Activated naive CD4-positive, alpha-beta T cell treated with anti-CD3 and anti-CD28 coated beads, Interleukin-2, amount 10 ng/mL, durations not matched to agents 5 hours and 36 hours (primary cell): ENCODE data around the gene GABRR1. TPM values are rescaled to one million over a fixed set of nuclear protein-coding genes. Genes with fewer than 3 reads are reported as not detected.

Source experiments
- total RNA-seq, 2 experiments: library from RNA; stranded (reverse); gene quantifications; one replicate each; pipeline ENCODE4 v1.2.3, GENCODE V29; 2021

Gene GABRR1
- not detected for total RNA-seq

GRCh38 chr6:89217299-89217910 lies at the start of gene GABRR1:
TSS of gene GABRR1 (minus strand) at chr6:89217358. CDS start at chr6:89217322, 36 bp downstream.

GRCh38 chr6:89145956-89146717 lies 71.0 kb downstream of the GABRR1 start, which contains the start of gene PM20D2:
TSS of gene PM20D2 (plus strand) at chr6:89146055. CDS start at chr6:89146145, 90 bp downstream.

Other genes starting within 250 kb of the GABRR1 start
- 100 to 1,000 TPM; 274 to 279 TPM for gene PNRC1, start 136.6 kb downstream of the GABRR1 start, total RNA-seq
- not detected for gene SRSF12, start 99.3 kb downstream of the GABRR1 start, total RNA-seq
- gene PM20D2, start 71.3 kb downstream of the GABRR1 start, total RNA-seq = 10 to 100 TPM; 14.5 to 14.7 TPM
- under 1 TPM; 0.23 to 0.36 TPM for gene GABRR2, start 97.9 kb upstream of the GABRR1 start, total RNA-seq
- gene UBE2J1, start 135.4 kb upstream of the GABRR1 start, total RNA-seq = 10 to 100 TPM; 31.9 to 32.6 TPM
- gene RRAGD, start 194.9 kb upstream of the GABRR1 start, total RNA-seq = 10 to 100 TPM; 10.8 to 12.4 TPM
- gene ANKRD6, start 215.8 kb upstream of the GABRR1 start, total RNA-seq = 1 to 10 TPM; 6.5 to 7.8 TPM